Stimulated activated naive CD8-positive, alpha-beta T cell treated with anti-CD3 and anti-CD28 coated beads, Interleukin-15, amount 100 ng/mL, for 72 hours (primary cell): Measurements from ENCODE around the gene HSPD1.
"Not testable (repeated sequence)": the region's sequence is repeated elsewhere in the genome, so short reads cannot be mapped to it uniquely, and the experiment has no call there.

Experiments
- ATAC-seq: fragments of 150-1000 bp; cut with Tn5 transposase; 2 replicates; pipeline ENCODE4 v1.10.0; 2021; ENCODE audit warnings: mild to moderate bottlenecking, moderate library complexity
- DNase-seq, 2 donors: peaks; one replicate each; pipeline ENCODE4 v3.0.0; 2021 to 2022
- H3K27ac Mint-ChIP-seq, 2 donors: one replicate each; pipeline ENCODE4 v1.8.0; 2022; ENCODE audit warnings: mild to moderate bottlenecking in 2 of 2, mixed read lengths in 2 of 2, moderate library complexity in 2 of 2
- H3K27me3 Mint-ChIP-seq: one replicate; pipeline ENCODE4 v1.8.0; 2022; ENCODE audit warnings: mixed read lengths
- H3K4me1 Mint-ChIP-seq: one replicate; pipeline ENCODE4 v1.8.0; 2022; ENCODE audit warnings: mild to moderate bottlenecking, mixed read lengths
- H3K4me3 Mint-ChIP-seq, 2 donors: one replicate each; pipeline ENCODE4 v1.8.0; 2022; ENCODE audit warnings: mild to moderate bottlenecking in 2 of 2, mixed read lengths in 2 of 2, moderate library complexity in 1 of 2
- H3K9me3 Mint-ChIP-seq, 2 donors: one replicate each; pipeline ENCODE4 v1.8.0; 2022; ENCODE audit warnings: mixed read lengths in 2 of 2

Gene HSPD1

DNA sequence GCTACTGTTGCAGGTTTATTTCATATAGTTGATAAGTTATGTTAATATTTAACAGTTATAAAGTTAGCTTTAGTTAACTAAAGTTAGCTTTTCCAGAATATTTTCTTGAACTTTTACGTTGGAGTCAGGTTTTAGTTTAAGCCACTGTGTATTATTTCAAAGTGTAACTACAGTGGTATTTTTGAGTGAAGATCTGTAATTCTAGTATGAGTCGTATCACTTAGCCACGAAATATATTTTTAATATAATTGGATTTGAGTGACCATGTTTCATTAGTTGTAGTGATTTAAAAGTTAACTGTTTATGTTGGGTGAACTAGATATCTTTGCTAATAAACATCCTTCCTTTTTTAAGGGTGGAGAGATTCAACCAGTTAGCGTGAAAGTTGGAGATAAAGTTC, 3.0 kb upstream of the HSPD1 start:
- no peak for ATAC-seq
- peaks cover 43% of the 10 kb centered on the region for H3K4me1 Mint-ChIP-seq
- peak overlapping the region in 1 of 2 donors; percentile 94 for H3K27ac Mint-ChIP-seq
- H3K4me3 Mint-ChIP-seq = peak overlapping the region in 1 of 2 donors; percentile 100
- no peaks in the 10 kb centered on the region for H3K27me3 Mint-ChIP-seq
- no peak for DNase-seq
- no peaks in the 10 kb centered on the region for H3K9me3 Mint-ChIP-seq

DNA sequence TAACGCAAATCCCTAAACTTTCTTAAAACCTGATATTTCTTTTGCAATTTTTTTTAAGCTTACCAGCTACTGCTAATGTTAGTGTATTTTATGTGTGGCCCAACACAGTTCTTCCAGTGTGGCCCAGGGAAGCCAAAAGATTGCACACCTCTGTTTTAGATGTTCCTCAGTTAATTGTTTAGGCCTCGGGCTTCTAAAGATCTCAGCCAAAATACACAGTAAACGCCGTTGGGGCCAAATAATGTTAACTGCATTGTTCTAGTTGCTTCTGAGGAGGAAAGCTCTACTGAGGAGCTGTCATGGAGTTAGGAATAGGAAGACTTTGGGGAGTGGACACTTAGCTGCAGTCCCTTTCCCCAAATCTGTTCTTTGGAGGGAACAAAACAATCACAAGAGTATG, 2.6 kb upstream of the HSPD1 start:
- Mint-ChIP-seq H3K27me3 (no peaks in the 10 kb centered on the region), H3K4me1 (peaks cover 48% of the 10 kb centered on the region), H3K27ac (peak overlapping the region; percentile 91 to 94), H3K9me3 (no peaks in the 10 kb centered on the region), H3K4me3 (peak overlapping the region; percentile 88 to 100)
- no peak for ATAC-seq
- DNase-seq = no peak

DNA sequence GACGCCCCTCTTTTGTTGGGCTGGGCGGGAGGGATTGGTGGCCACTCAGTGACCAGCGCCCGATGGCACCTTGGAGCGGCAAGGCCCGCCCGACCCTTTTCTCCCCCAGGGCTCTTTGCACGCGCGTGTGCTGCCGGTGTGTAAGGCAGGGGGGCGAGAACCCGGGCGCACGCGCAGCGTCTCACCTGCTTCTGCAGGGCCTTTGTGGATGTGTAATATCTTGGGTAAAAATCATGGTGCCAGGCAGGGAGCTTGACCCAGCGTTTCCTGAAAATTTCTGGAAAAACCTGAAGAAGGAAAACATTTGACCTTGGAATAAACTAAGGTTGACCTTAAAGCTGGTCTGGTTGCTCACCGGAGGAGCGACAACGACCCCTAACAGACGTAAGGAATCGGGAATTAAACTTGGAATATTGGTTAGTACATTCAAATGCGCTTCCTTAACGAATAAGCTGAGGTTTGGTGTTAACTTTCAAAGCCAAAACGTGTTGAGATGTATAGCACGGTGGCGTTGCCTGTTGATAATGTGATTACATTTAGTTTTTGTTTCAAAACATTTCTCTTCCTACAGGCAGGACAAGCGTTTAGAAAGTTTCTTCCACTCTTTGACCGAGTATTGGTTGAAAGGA, 977 bp upstream of the HSPD1 start:
- Mint-ChIP-seq H3K4me3 (peak overlapping the region; percentile 88 to 100), H3K27me3 (no peaks in the 10 kb centered on the region), H3K9me3 (no peaks in the 10 kb centered on the region), H3K4me1 (peaks cover 63% of the 10 kb centered on the region), H3K27ac (peak overlapping the region; percentile 96)
- DNase-seq (no peak), ATAC-seq (peak; percentile 4)

DNA sequence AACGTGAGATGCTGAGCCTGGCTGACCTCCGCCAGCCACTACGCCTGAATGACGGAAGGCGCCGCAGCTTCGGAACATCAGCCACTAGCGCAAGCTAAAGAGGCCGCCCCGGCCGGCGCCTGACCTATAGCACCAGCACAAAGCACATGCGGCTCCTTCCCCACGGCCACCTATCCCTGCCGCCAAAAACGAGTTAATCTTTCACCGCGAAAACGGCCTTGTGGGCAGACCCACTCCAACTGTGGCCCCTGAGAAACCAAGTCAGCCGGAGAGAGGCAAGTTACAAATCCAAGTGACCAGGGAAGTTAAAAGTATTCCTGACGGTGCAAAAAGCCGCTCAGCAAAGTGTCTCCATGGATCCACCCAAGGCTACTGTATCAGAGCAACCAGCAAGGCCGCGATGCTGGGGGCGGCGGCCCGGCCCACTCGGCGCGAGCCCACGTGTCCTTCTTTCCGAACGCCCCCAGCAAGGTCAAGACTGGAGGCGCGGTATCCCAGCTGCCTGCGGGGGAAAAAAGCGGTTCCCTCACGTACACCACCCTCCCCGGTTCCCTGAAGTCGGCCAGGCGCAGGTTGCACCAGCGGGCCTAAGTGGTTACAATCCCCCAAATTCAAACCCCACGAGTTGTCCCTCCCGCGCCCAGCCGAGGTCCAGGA, 575 bp downstream of the HSPD1 start:
- Mint-ChIP-seq H3K4me3 (peak overlapping the region; percentile 88 to 100), H3K4me1 (peaks cover 69% of the 10 kb centered on the region)

DNA sequence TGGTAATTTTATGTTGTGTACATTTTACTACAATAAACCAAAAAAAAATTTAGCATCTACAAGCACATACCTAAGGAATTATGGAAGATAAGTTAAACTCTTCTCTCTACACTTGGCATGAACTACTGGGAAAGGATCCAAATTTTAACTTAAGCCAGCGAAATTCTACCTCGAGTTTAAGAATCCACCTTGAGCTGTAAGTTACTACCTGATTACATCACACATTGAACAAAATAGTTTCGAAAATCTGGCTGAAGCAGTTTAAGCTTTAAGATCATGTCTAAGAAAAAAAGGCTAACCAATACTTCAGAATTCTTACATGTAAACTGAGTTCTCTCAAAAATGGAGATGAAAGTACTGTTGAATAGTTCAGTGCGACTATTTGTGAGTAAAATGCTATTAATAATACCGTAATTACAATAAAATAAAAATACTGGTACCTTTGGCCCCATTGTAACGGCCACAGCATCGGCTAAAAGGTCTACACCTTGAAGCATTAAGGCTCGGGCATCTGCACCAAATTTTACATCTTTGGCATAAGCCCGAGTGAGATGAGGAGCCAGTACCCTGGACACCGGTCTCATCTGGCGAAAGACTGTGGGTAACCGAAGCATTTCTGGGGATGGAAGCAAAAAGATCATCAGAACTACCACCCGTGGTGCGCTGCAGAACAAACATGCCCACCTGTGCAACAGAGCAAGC, 1.3 kb downstream of the HSPD1 start:
- ATAC-seq (no peak), DNase-seq (no peak)
- H3K4me3 Mint-ChIP-seq = peak overlapping the region; percentile 88 to 100
- H3K9me3 Mint-ChIP-seq = no peaks in the 10 kb centered on the region
- peak overlapping the region; percentile 98 to 99 for H3K27ac Mint-ChIP-seq
- H3K4me1 Mint-ChIP-seq = peaks cover 63% of the 10 kb centered on the region
- no peaks in the 10 kb centered on the region for H3K27me3 Mint-ChIP-seq

More for the DNA sequence above, 575 bp downstream of the HSPD1 start:
- H3K27ac Mint-ChIP-seq = peak overlapping the region; percentile 98 to 99
- DNase-seq = peak; percentile 65 to 75
- peak; percentile 14 for ATAC-seq
- no peaks in the 10 kb centered on the region for H3K27me3 Mint-ChIP-seq
- no peaks in the 10 kb centered on the region for H3K9me3 Mint-ChIP-seq

DNA sequence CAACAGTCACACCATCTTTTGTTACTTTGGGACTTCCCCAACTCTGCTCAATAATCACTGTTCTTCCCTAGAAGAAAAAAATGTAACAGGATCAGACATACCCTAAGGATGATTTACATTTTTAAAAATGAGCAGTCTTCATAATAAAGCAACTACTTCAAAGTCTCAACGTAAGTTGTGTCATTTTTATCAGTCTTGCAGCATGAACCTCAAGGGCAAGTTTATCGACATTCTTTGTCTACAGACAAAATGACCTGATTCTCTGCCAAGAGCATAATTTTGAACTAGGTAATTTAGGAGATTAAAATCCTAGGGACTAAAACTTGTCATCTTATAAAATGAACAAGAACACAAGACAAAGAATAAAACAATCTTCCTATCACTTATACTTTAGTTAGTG, 2.3 kb downstream of the HSPD1 start:
- DNase-seq (no peak), ATAC-seq (no peak)
- Mint-ChIP-seq H3K4me3 (peak overlapping the region; percentile 88 to 100), H3K4me1 (peaks cover 62% of the 10 kb centered on the region), H3K27me3 (no peaks in the 10 kb centered on the region), H3K27ac (peak overlapping the region; percentile 98 to 99), H3K9me3 (no peaks in the 10 kb centered on the region)

DNA sequence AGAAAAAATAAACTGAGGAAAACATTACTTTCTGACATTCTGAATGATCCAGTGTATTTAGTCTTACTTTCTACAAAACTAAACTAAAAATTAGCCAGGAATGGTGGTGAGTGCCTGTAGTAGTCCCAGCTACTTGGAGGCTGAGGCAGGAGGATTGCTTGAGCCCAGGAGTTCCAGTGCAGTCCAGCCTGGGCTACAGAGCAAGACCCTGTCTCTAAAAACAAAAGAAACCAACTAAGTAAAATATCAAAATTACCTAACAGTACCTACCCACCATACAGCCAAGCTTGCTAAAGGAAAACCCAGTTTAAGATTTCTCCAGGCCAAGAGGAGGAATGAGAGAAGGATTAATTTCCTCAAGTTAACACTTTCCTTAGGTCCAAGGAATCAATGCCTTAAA, 2.9 kb downstream of the HSPD1 start:
- ATAC-seq (no peak), DNase-seq (no peak)
- Mint-ChIP-seq H3K27me3 (no peaks in the 10 kb centered on the region), H3K9me3 (no peaks in the 10 kb centered on the region), H3K27ac (peak overlapping the region in 1 of 2 donors; percentile 98), H3K4me1 (peaks cover 58% of the 10 kb centered on the region), H3K4me3 (peak overlapping the region; percentile 88 to 100)

DNA sequence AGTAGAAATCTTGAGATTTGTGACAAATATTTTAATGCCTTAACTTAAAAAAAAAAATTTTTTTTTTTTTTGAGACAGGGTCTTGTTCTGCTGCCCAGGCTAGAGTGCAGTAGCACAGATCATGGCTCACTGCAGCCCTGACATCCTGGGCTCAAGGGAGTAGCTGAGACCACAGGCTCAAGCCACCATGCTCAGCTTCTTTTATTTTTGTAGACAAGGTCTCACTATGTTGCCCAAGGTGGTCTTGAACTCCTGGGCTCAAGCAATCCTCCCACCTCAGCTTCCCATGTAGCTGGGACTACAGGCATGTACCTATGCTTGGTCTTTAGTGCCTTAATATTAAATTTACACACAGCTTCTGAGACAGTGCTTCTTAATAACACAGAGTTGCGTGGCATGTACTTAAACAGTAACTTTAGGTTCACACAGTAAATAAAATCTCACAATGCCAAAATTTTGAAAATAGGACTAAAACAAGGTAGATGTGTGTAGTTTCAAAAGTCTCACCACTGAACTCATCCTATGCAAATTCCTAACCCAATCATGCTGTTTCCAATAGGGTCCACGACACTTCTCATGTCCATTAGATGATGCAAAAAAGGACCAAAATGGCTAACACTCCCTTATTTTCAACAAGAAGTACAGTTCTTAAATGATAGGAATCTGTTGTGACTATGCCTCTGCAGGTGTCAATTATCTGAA, 4.1 kb downstream of the HSPD1 start:
- H3K27me3 Mint-ChIP-seq = no peaks in the 10 kb centered on the region
- no peak for ATAC-seq
- no peak for DNase-seq
- peaks cover 56% of the 10 kb centered on the region for H3K4me1 Mint-ChIP-seq
- H3K27ac Mint-ChIP-seq = peak overlapping the region; percentile 13 to 65
- peak overlapping the region; percentile 88 to 100 for H3K4me3 Mint-ChIP-seq
- H3K9me3 Mint-ChIP-seq = no peaks in the 10 kb centered on the region

DNA sequence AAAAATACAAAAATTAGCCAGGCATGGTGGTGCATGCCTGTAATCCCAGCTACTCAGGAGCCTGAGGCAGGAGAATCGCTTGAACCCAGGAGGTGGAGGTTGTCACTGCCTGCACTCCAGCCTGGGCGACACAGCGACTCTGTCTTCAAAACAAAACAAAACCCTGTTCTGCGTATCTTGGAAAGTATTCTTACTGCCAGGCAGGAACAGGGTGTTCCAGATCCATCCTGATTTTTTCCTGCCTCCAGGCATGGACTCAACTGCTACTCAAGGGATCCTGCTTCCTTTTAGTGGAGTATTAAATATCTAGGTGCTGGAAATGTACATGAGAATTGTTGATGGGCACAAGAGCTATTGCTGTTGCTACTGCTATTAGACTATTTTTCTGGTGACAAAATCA, 12.3 kb downstream of the HSPD1 start:
- Mint-ChIP-seq H3K4me1 (peaks cover 27% of the 10 kb centered on the region), H3K27me3 (no peaks in the 10 kb centered on the region), H3K27ac (no peak overlapping the region), H3K9me3 (peaks cover 4 to 8% of the 10 kb centered on the region in 2 donors), H3K4me3 (no peak overlapping the region)
- no peak for ATAC-seq
- no peak for DNase-seq

DNA sequence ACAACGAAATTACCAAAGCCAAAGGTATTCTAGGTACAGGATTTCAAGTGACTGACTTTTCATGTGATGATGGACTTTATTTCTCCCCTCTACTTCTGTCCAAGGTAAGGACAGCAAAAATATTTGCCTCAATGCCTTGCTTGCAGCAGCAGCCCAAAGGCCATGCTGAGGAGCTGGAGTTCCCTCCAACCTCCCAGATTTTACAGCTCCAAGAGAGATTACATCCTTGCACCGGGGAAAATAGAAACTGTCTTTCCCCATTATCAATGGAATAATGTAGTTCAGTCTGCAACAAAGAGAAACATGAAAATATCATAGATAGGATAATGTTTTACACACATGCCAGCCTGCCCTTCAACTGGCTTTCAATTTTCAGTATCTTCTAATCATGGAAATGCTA, 13.5 kb downstream of the HSPD1 start:
- Mint-ChIP-seq H3K4me1 (peaks cover 19% of the 10 kb centered on the region), H3K27ac (peak overlapping the region in 1 of 2 donors; percentile 12), H3K4me3 (no peak overlapping the region), H3K9me3 (peaks cover 4 to 8% of the 10 kb centered on the region in 2 donors), H3K27me3 (no peaks in the 10 kb centered on the region)
- no peak for ATAC-seq
- no peak for DNase-seq

DNA sequence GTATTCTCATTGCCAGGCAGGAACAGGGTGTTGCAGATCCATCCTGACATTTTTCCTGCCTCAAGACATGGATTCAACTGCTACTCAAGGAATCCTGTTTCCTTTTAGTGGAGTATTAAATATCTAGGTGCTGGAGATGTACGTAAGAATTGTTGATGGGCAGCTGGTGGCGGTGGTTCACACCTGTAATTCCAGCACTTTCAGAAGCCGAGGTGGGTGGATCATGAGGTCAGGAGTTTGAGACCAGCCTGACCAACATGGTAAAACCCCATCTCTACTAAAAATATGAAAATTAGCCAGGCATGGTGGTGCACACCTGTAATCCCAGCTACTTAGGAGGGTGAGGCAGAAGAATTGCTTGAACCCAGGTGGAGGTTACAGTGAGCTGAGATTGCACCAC, 15.4 kb downstream of the HSPD1 start:
- not testable (repeated sequence) for H3K27ac Mint-ChIP-seq, H3K4me1 Mint-ChIP-seq, H3K9me3 Mint-ChIP-seq, H3K4me3 Mint-ChIP-seq, H3K27me3 Mint-ChIP-seq
- DNase-seq (peak in 1 of 2 donors; percentile 35), ATAC-seq (peak; percentile 12)

DNA sequence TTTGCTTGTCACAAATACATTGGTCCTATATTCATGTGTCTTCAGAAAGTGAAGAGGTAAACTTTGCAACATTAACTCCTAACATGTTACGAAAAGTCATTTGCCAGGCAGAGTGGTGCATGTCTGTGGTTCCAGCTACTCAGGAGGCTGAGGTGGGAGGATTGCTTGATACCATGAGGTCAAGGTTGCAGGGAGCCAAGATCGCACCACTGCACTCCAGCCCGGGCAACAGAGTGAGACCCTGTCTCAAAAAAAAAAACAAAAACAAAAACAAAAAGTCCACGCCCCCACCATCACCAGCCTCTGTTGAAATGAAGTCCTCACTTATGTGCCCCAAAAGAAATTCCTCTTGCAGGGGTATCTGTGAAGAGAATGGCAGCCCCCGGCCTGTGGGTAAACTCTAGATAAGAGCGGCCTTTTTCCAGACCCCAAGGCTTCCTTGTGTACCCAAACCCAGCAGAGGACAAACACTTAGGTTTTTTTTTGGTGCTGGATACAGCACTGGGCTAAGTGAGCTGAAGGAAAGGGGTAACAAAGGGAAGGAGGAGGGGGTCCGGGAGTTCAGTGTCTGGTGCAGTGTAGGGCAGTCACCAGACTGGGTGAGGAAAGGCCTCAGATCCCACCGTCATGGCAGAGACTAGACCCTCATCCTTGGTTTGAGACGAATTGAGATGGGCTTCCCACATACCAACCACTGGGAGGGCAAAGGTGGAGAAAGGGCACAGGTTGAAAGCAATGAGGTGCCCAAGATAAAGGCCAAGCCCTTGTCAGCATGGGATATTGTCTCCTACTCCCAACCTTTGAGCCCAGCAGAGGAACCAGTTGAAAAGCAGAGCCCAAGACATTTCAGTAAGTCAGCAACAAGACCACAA, 19.2 kb downstream of the HSPD1 start:
- Mint-ChIP-seq H3K9me3 (peaks cover under 1 to 8% of the 10 kb centered on the region in 2 donors), H3K4me1 (no peaks in the 10 kb centered on the region), H3K27me3 (no peaks in the 10 kb centered on the region), H3K27ac (no peak overlapping the region), H3K4me3 (no peak overlapping the region)
- ATAC-seq = peak; percentile 8
- no peak for DNase-seq

DNA sequence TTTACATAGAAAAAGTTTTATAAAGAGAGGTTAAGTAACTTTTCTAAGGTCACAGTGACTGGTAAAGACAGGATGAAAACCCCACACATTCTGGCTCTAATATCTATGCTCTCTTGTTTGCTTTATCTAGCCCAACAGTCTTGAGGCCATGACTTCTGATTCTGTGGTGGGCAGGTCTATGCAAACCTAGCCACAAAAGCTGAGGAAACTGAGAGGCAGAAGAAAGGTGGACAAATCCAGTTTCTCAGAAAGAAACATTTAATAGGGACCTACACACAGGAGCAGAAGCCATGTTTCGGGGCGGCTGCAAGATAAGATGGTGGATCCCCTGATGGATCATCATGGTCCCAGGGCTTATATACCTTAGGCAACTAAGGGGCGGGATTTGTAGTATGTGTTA, 21.8 kb downstream of the HSPD1 start:
- Mint-ChIP-seq H3K27ac (no peak overlapping the region), H3K9me3 (no peaks in the 10 kb centered on the region), H3K27me3 (no peaks in the 10 kb centered on the region), H3K4me3 (no peak overlapping the region), H3K4me1 (no peaks in the 10 kb centered on the region)
- no peak for DNase-seq
- ATAC-seq = no peak

DNA sequence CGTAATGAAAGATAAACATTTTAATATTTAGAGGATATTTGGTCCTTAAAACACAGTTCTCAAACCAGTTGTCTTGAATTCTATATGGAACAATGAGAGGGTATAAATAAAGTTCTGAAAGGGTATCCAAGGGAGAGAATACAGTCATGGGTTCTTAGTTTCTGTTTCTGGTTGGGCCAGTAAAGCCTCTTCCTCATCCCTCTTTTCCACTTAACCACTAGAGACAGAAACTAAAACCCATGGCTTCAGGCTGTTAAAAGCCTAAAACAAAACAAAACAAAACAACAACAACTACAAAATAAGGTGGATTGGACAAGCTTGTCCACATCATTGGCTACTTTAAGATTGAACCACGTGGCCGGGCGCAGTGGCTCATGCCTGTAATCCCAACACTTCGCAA, 27.5 kb downstream of the HSPD1 start:
- H3K27ac Mint-ChIP-seq = no peak overlapping the region

DNA sequence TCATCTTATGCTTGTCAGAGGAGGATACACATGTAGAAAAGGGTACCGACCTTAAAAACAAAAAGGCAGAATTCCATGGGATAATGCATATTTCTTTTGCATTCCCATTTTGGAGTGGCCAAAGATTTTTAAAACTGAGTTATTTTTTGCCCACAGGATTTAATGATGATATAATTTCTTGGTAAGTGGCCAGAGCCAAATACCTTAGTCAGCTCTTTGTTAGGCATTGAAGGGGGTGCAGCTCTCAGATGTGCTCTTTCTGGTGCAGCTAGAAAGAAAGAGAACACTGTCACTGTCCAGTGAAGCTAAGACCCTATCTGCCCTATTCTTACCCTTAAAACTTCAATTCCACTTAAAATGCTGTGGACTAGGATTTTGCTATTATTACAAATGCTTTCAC, 35.5 kb downstream of the HSPD1 start:
- DNase-seq = no peak
- no peaks in the 10 kb centered on the region for H3K4me1 Mint-ChIP-seq
- ATAC-seq = no peak
- no peak overlapping the region for H3K4me3 Mint-ChIP-seq
- H3K27me3 Mint-ChIP-seq = no peaks in the 10 kb centered on the region
- no peaks in the 10 kb centered on the region for H3K9me3 Mint-ChIP-seq
- H3K27ac Mint-ChIP-seq = no peak overlapping the region

More for the DNA sequence above, 27.5 kb downstream of the HSPD1 start:
- no peak for DNase-seq
- Mint-ChIP-seq H3K9me3 (no peaks in the 10 kb centered on the region), H3K4me3 (no peak overlapping the region), H3K27me3 (no peaks in the 10 kb centered on the region), H3K4me1 (no peaks in the 10 kb centered on the region)
- no peak for ATAC-seq
